ENCODE data around the gene SLFN12L.
A peak's percentile ranks its signal among the peaks of the same experiment; 100 is the strongest.
"Not testable (repeated sequence)": the region's sequence is repeated elsewhere in the genome, so short reads cannot be mapped to it uniquely, and the experiment has no call there.

SLFN12L gene

DNA sequence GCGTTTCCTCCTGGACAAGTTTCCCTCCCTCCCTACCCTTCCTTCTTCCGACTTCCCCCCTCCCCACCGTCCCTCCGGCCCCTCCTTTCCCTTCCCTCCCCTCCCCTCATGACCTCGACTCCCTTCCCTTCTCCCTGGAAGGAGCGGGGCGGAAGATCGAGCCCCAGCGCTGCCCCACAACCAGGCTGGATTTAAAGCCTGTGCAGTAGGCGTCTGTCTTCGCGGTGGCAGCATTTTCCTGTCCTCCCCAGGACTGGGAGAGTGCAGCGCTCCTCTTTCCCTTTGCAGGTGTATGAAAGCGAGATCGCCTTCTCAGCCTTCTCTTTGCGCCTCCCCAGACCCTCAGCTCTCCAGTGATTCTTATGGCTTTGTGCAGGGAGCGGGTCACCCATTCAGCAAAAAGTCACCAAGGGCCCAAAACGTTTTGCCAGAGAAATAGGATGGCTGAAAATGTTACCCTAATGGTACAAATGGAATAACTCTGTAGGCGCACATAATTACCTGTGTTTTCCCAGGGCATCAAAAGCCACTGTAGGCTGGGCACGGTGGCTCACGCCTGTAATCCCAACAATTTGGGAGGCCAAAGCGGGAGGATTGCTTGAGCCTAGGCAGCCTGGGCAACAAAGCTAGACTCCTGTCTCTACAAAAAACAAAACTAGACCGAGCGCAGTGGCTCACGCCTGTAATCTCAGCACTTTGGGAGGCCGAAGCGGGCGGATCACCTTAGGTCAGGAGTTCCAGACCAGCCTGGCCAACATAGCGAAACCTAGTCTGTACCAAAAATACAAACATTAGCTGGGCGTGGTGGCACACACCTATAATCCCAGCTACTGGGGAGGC, 40.8 kb downstream of the SLFN12L start:
- no peak for DNase-seq (ENCODE audit: low spot score)

GRCh38 chr17:35493040-35493439, 44.4 kb downstream of the SLFN12L start:
- no peak for DNase-seq (ENCODE audit: low spot score)

DNA sequence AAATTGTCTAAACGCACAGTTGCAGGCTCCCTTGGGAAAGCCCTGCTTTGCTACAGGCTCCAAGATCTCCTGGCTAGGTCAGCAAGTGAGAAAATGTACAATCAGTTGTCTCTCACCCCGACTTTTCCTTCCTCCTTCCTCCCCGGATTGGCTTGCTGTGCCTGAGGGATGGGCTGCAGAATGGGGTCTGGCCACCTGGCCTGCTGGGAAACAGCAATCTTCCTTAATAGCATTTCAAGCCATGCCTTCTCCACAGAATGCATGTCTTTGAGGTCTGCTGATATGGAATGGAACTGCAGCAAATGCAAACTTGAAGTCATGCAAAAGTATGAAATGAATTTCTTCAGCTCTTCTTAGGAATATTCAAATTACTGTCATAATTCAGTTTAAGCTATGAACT, 46.1 kb downstream of the SLFN12L start:
- no peak for DNase-seq (ENCODE audit: low spot score)

- DNase-seq (ENCODE audit: low spot score): no peak
Measured at GRCh38 chr17:35489944-35490343, 47.5 kb downstream of the SLFN12L start.

DNA sequence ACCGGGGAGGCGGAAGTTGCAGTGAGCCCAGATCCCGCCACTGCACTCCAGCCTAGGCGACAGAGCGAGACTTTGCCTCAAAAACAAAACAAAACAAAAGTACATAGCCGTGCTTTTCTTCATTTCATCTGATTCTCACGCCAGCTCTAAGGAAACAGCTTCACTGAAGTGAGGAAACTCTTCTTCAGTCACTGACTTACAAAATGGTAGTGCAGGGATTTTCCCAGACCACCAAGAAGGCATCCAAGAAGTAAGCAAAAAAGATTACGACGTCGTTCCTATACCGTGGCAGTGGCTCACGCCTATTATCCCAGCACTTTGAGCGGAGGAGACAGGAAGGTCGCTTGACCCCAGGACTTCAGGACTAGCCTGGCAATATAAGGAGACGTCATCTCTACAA, 48.5 kb downstream of the SLFN12L start:
- DNase-seq (ENCODE audit: low spot score): no peak

DNA sequence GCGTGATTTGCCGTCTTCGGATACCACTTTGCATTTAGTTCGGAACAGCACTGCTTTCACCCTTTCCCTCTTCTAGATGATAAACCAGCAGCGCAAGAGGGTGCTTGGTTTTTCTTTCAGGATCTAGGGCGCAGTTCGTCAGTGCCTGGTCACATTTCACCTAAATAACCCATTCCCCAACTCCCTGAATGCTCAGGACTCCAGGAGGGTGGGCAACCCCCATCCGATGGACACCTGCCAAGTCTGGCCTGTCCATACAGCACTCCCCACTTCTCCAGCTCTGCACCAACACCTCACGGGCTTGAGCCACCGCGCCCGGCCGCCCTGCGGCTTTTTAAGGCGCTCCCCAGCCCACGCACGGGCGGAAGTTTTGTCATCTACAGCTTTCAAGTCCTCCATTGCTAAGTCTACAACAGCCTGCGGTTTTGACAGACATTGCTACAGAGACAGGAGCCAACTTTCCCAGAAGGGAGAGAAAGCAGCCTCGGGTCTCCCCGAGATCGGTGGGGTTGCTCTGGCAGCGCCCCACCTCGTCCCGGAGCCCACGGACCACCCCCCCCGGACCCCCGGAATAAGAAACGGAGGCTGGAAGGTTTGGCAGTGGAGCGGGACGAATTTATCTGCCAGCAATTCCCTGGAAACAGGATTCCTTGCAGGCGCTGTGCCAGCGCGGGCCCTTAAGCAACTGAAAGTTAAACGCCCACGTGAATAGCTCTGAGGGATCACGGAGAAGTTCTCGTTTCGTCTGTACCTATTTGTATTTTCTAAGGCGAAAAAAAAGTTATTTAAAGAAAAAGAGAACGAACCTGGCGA, 50.4 kb downstream of the SLFN12L start:
- DNase-seq (ENCODE audit: low spot score): no peak

- DNase-seq (ENCODE audit: low spot score): no peak
Measured at GRCh38 chr17:35479271-35479670, 58.2 kb downstream of the SLFN12L start.

- no peak for DNase-seq (ENCODE audit: low spot score)
Measured at GRCh38 chr17:35477248-35477647, 60.2 kb downstream of the SLFN12L start.

GRCh38 chr17:35476283-35476820, 61.1 kb downstream of the SLFN12L start:
- no peak for DNase-seq (ENCODE audit: low spot score)

- no peak for DNase-seq (ENCODE audit: low spot score)
Measured at GRCh38 chr17:35468475-35468874, 69.0 kb downstream of the SLFN12L start.

DNA sequence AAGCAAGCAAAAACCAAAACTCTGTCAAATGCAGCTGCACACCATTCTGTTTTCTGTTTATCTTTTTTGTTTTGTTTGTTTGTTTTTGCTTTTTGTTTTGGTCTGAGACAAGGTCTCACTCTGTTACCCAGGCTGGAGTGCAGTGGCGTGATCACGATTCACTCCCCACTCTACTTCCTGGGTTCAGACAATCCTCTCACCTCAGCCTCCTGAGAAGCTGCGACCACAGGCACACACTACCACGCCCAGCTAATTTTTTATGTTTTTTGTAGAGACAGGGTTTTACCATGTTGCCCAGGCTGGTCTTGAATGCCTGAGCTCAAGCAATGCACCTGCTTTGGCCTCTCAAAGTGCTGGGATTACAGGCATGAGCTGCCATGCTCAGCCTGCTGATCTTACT, 69.7 kb downstream of the SLFN12L start:
- no peak for DNase-seq (ENCODE audit: low spot score)

GRCh38 chr17:35460354-35460851, 77.1 kb downstream of the SLFN12L start:
- DNase-seq (ENCODE audit: low spot score): peak; percentile 29

GRCh38 chr17:35454035-35454434, 83.4 kb downstream of the SLFN12L start:
- not testable (repeated sequence) for DNase-seq (ENCODE audit: low spot score)

DNA sequence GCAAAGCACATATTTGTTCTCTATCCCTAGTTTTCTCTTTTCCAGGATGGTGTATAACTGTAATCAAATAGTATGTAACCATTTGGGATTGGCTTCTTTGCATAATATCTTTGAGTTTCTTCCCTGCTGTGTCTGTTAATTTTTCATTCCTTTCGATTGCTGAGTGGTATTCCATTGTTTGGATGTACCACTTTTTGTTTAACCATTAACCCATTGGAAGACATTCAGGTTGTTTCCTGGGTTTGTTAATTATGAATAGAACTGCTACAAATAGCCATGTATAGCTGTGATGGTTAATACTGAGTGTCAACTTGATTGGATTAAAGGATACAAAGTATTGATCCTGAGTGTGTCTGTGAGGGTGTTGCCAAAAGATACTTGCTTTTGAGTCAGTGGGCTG, 84.3 kb downstream of the SLFN12L start:
- DNase-seq (ENCODE audit: low spot score): no peak

DNA sequence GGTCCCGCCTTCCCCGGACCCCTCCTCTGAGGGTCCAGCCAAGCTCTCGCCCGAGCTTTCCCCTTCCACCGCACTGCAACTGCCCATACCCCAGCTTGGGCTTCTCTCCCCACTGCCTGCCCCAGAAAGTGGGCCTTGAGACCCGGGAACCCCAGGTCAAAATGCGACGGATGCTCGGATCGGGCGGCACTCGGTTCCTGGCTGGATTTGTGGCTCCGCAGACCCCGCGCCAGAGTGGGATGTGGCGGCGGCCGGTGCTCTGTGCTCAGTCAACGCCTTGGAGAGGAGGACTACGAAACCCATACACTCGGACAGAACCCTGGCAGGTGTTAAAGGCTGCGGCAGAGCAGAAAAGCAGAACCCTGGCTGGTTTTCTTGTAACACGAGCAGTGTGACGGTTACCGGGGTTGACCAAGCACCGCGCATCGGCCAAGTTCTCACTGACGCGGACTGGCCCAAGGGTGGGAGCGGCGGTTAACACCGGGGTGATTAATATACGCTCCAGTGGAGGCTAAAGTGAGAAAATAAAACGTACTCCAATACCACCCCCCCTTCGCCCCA, 88.0 kb downstream of the SLFN12L start:
- no peak for DNase-seq (ENCODE audit: low spot score)

DNA sequence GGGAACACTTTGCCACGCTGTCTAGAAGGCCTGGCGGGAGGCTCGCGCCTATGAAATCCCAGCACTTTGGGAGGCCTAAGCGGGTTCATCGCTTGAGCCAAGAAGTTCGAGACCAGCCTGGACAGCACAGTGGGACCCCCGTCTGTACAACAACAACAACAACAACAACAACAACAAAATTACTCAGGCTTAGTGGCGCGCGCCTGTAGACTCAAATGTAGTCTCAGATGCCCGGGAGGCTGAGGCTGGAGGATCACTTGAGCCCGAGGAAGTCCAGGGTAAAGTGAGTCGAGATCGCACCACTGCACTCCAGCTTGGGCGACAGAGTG, 88.6 kb downstream of the SLFN12L start:
- no peak for DNase-seq (ENCODE audit: low spot score)

GRCh38 chr17:35448214-35448898, 89.1 kb downstream of the SLFN12L start, which contains the start of gene SLFN13:
Gene SLFN13 (minus strand): TSS chr17:35448766. CDS start chr17:35445680, 3,086 bp downstream.
- DNase-seq (ENCODE audit: low spot score): peak; percentile 48

DNA sequence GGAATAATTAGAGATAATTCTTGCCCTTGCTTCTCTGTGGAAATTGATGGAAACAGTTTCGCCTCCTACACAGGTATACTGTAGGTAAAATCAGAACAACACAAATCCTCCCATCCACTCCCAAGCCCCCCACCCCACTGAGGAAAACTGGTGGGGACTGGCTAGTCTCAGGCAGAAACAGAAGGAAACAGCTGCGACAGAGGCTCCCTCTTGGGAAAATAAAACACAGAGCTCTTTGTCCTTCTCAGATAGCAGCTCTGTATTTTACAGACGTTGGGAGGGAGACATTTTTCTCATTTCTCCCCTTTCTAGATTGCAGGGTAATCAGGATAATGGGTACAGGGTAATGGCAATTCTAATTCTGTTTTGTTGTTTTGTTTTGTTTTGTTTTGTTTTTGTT, 90.0 kb downstream of the SLFN12L start:
- no peak for DNase-seq (ENCODE audit: low spot score)

- DNase-seq (ENCODE audit: low spot score): no peak
Measured at GRCh38 chr17:35438433-35438832, 99.0 kb downstream of the SLFN12L start.

DNA sequence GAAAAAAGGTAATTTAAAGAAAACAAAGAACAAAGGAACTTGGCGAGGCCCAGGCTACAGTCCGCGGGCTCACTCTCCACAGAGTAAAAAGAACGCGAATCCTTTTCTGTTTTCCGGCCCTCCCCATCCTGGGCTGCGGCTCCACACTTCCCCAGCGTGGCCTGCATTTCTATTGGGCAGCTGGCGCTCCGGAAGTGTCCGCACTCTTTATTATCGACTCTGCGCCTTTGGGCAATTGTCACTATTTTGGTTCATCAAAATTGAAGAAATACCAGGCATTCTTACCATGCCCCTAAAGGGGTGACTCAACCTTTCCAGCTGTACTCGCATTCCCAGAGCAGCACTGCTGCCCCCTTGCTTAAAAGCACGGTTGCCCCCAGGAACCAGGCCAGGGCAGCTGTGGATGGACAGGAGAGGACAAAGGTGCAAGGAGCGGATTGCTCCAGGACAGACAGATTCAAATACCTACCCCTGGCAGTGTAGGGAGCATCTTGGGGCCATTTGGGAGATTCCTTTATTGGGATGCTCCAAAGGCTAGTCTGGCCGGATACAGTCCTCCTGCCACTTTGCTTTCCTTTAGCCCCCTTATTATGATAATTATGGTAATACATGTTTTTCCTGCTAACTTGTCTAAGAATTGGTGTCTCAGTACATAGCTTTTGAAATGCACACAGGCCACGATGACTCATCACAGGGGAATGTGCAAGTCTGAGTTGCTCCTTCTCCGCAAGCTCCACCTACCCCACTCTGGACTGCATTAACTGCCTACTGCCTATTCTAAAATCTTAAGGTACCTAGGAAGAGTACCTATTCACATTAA, 104.2 kb downstream of the SLFN12L start:
- DNase-seq (ENCODE audit: low spot score): peak; percentile 59
